IMR-90 (cell line): ENCODE results near the gene SEC11A. TPM values are rescaled to one million over a fixed set of nuclear protein-coding genes. Genes with fewer than 3 reads are reported as not detected.

ENCODE experiments used
- ATAC-seq: fragments of 200-7000 bp; cut with Tn5 transposase; 2 replicates; pipeline ENCODE4 v1.9.1; 2020; ENCODE audit warnings: low read depth, mild to moderate bottlenecking, moderate library complexity
- BruUV-seq: library from RNA; stranded (reverse); fragments of 400-500 nt; replicated peaks from 2 replicates; lab custom pipeline; 2021; lab: Mats Ljungman, UMichigan
- CTCF ChIA-PET: fragments of 300-600 bp; formaldehyde crosslinking; extraction: SDS; loops from one replicate; lab custom pipeline; 2021; ENCODE audit warnings: antibody characterized with exemption; lab: Yijun Ruan, JAX
- POLR2A ChIA-PET: fragments of 300-600 bp; sonication (Branson Sonifier 250); formaldehyde crosslinking; loops from one replicate; lab custom pipeline; 2022; ENCODE audit warnings: antibody characterized with exemption; ENCODE audit not compliant: unreplicated experiment; lab: Charles Lee
- DNase-seq: peaks from one replicate; pipeline ENCODE4 v3.0.0; 2013
- H2AFZ ChIP-seq: replicated peaks from 2 replicates; pipeline ENCODE3; 2013; ENCODE audit warnings: low read length, mild to moderate bottlenecking; ENCODE audit not compliant: poor library complexity
- H2AK5ac ChIP-seq: 2 replicates; pipeline ENCODE4 v1.6.1; 2013; ENCODE audit warnings: low read depth, low read length, inconsistent platforms
- H2AK9ac ChIP-seq: replicated peaks from 2 replicates; pipeline ENCODE3; 2013; ENCODE audit warnings: mild to moderate bottlenecking, low read depth, low read length, moderate library complexity; ENCODE audit not compliant: poor library complexity
- H2BK120ac ChIP-seq: 2 replicates; pipeline ENCODE4 v1.6.1; 2013; ENCODE audit warnings: low read depth, low read length, inconsistent platforms
- H2BK15ac ChIP-seq: 3 replicates; pipeline ENCODE4 v1.6.1; 2013; ENCODE audit warnings: low read depth, low read length, inconsistent platforms
- H2BK20ac ChIP-seq: 2 replicates; pipeline ENCODE4 v1.6.1; 2013; ENCODE audit warnings: low read depth, mild to moderate bottlenecking, inconsistent platforms, low read length, moderate library complexity
- H2BK5ac ChIP-seq: 2 replicates; pipeline ENCODE4 v1.6.1; 2013; ENCODE audit warnings: mild to moderate bottlenecking, low read depth, low read length, inconsistent platforms; ENCODE audit not compliant: poor library complexity, severe bottlenecking
- H3K14ac ChIP-seq: replicated peaks from 2 replicates; pipeline ENCODE4 v1.6.1; 2013; ENCODE audit warnings: low read depth, low read length, inconsistent platforms
- H3K18ac ChIP-seq: 2 replicates; pipeline ENCODE4 v1.6.1; 2013; ENCODE audit warnings: low read depth, low read length, control low read depth
- H3K23ac ChIP-seq: 2 replicates; pipeline ENCODE4 v1.6.1; 2013; ENCODE audit warnings: low read depth, low read length, inconsistent platforms
- H3K27ac ChIP-seq: 2 replicates; pipeline ENCODE4 v1.5.1; 2013; ENCODE audit warnings: mild to moderate bottlenecking, control low read depth, low read length; ENCODE audit not compliant: insufficient read depth
- H3K27me3 ChIP-seq: 2 replicates; pipeline ENCODE4 v1.6.1; 2013; ENCODE audit warnings: low read length; ENCODE audit not compliant: control insufficient read depth, insufficient read depth
- H3K36me3 ChIP-seq: 2 replicates; pipeline ENCODE4 v1.6.1; 2013; ENCODE audit warnings: low read length, mixed read lengths; ENCODE audit not compliant: control insufficient read depth, insufficient read depth
- H3K4ac ChIP-seq: 2 replicates; pipeline ENCODE4 v1.6.1; 2013; ENCODE audit warnings: low read depth, low read length, inconsistent platforms
- H3K4me1 ChIP-seq: 2 replicates; pipeline ENCODE4 v1.6.1; 2013; ENCODE audit warnings: low read length, mixed read lengths; ENCODE audit not compliant: control insufficient read depth, insufficient read depth
- H3K4me2 ChIP-seq: 2 replicates; pipeline ENCODE4 v1.6.1; 2013; ENCODE audit warnings: low read depth, mild to moderate bottlenecking, control low read depth, low read length, moderate library complexity
- H3K4me3 ChIP-seq: 2 replicates; pipeline ENCODE4 v1.5.1; 2013; ENCODE audit warnings: low read depth, mild to moderate bottlenecking, control low read depth, low read length, moderate library complexity; ENCODE audit not compliant: insufficient read depth
- H3K56ac ChIP-seq: 2 replicates; pipeline ENCODE4 v1.6.1; 2013; ENCODE audit warnings: low read length, inconsistent platforms; ENCODE audit not compliant: insufficient read depth; ENCODE audit errors: extremely low read depth
- H3K79me1 ChIP-seq, 2 experiments: 2 replicates each; pipeline ENCODE4 v1.6.1; 2013; ENCODE audit warnings: low read length in 2 of 2, inconsistent platforms in 1 of 2, low read depth in 1 of 2
- H3K9ac ChIP-seq: 2 replicates; pipeline ENCODE4 v1.6.1; 2013; ENCODE audit warnings: low read depth, low read length, control low read depth
- H3K9me1 ChIP-seq: 2 replicates; pipeline ENCODE4 v1.6.1; 2013; ENCODE audit warnings: low read length, inconsistent platforms; ENCODE audit not compliant: insufficient read depth
- H3K9me3 ChIP-seq: 2 replicates; pipeline ENCODE4 v1.6.1; 2013; ENCODE audit warnings: low read length; ENCODE audit not compliant: control insufficient read depth, insufficient read depth
- H4K20me1 ChIP-seq: 2 replicates; pipeline ENCODE4 v1.6.1; 2013; ENCODE audit warnings: low read length, inconsistent platforms; ENCODE audit not compliant: insufficient read depth
- H4K5ac ChIP-seq: 2 replicates; pipeline ENCODE4 v1.6.1; 2013; ENCODE audit warnings: mild to moderate bottlenecking, low read depth, low read length, control low read depth
- H4K8ac ChIP-seq, 2 experiments: 2 replicates each; pipeline ENCODE4 v1.6.1; 2013; ENCODE audit warnings: low read depth in 2 of 2, low read length in 2 of 2, control low read depth in 1 of 2, inconsistent platforms in 1 of 2
- H4K91ac ChIP-seq: 2 replicates; pipeline ENCODE4 v1.6.1; 2013; ENCODE audit warnings: low read depth, low read length, inconsistent platforms; ENCODE audit not compliant: insufficient read depth
- CHD1 ChIP-seq: IDR thresholded peaks from 2 replicates; pipeline ENCODE4 v1.6.1; 2012; ENCODE audit warnings: low read depth, low read length, improper control_type of control experiment
- ELK1 ChIP-seq: fragments of 150-350 bp; IDR thresholded peaks from 2 replicates; pipeline ENCODE4 v1.6.1; 2016; ENCODE audit warnings: low read depth, mild to moderate bottlenecking, low read length, moderate library complexity, borderline replicate concordance
- FOS ChIP-seq: fragments of 150-350 bp; IDR thresholded peaks from 2 replicates; pipeline ENCODE4 v1.6.1; 2016; ENCODE audit warnings: low read depth, low read length
- MAFK ChIP-seq: IDR thresholded peaks from 2 replicates; pipeline ENCODE4 v1.6.1; 2012; ENCODE audit warnings: low read depth, low read length, improper control_type of control experiment
- MAZ ChIP-seq: IDR thresholded peaks from 2 replicates; pipeline ENCODE4 v1.6.1; 2012; ENCODE audit warnings: low read depth, mild to moderate bottlenecking, low read length, improper control_type of control experiment, moderate library complexity, borderline replicate concordance
- POLR2A ChIP-seq: IDR thresholded peaks from 2 replicates; pipeline ENCODE4 v1.6.1; 2012; ENCODE audit warnings: mild to moderate bottlenecking, low read depth, low read length
- RAD21 ChIP-seq: IDR thresholded peaks from 2 replicates; pipeline ENCODE4 v1.6.1; 2012; ENCODE audit warnings: low read length, improper control_type of control experiment
- SMC3 ChIP-seq: fragments of 150-350 bp; IDR thresholded peaks from 2 replicates; pipeline ENCODE4 v1.6.1; 2016; ENCODE audit warnings: low read depth, mild to moderate bottlenecking, antibody characterized with exemption, low read length, moderate library complexity
- WGBS, 2 experiments: methylation state at CpG; one replicate each; pipeline versions ENCODE4 v1.1.5 to v1.1.7; 2013; ENCODE audit warnings: missing lambda C conversion rate in 2 of 2; ENCODE audit not compliant: insufficient read length in 1 of 2; ENCODE audit errors: extremely low coverage in 2 of 2; 5-methylcytosine and 5-hydroxymethylcytosine counted together
- dilution Hi-C: fragments of 300-500 bp; cut with HindIII; formaldehyde crosslinking; loops from one replicate; pipeline ENCODE4 v1.14.3; 2018; ENCODE audit warnings: low sequenced_read_pairs; ENCODE audit not compliant: unreplicated experiment
- in situ Hi-C: fragments of 300-500 bp; cut with MboI; formaldehyde crosslinking; loops from 3 replicates; pipeline ENCODE4 v1.14.3; 2019; ENCODE audit warnings: low sequenced_read_pairs, inconsistent platforms, mixed read lengths
- intact Hi-C: fragments of 100-400 bp; cut with micrococcal nuclease; formaldehyde crosslinking; loops from 2 replicates; pipeline ENCODE4 v1.10.0; 2022
- polyA plus RNA-seq, 3 experiments: library from polyadenylated mRNA; depleted of rRNA; stranded (reverse); fragments of >200 nt; gene quantifications; 2 replicates each; pipeline ENCODE4 v1.2.3, GENCODE V29; 2012; ENCODE audit warnings: low replicate concordance in 1 of 3
- total RNA-seq: library from RNA; depleted of rRNA; stranded (reverse); fragments of >200 nt; gene quantifications from 2 replicates; pipeline ENCODE4 v1.2.3, GENCODE V29; 2012
- TF ChIP-seq, protein P1 (sequence below): conservative IDR thresholded peaks from 2 replicates; pipeline ENCODE4 v1.5.1; 2012; ENCODE audit warnings: mild to moderate bottlenecking, low read depth, low read length, improper control_type of control experiment
- TF ChIP-seq, protein P2 (sequence below): fragments of 150-350 bp; IDR thresholded peaks from 2 replicates; pipeline ENCODE4 v1.6.1; 2017; ENCODE audit warnings: mild to moderate bottlenecking, antibody characterized with exemption, low read length, low read depth

The SEC11A gene
- total and polyA plus RNA-seq, 2 of the 4 experiments (the other 2 are of a cell fraction): 62.4 to 108 TPM

DNA sequence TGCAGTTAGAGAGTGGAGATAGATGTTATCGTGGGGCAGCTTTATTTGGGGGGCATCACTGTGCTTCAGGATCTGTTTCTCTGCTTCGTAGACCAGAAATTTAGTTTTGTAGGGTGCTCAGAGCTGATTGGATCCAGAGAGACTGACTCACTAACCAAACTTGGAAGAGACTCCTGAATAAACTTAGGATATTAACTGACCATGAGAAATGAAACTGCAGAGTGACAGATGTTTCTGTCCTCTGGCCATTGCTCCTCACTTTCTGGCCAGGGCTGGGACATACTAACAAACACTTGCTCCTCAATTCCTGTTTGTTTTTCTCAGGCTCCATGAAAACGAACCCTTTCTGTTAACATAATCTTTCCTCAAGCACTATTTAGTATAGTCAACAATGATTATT lies 36.8 kb upstream of the SEC11A start:
- Histone ChIP-seq H3K18ac (no peak overlapping the region), H2BK15ac (no peak overlapping the region), H2BK120ac (no peak overlapping the region), H3K27me3 (no peaks in the 10 kb centered on the region), H4K20me1 (peaks cover 82% of the 10 kb centered on the region), H3K36me3 (peaks cover 2% of the 10 kb centered on the region), H3K9me1 (peaks cover 28% of the 10 kb centered on the region), H2BK5ac (peak overlapping the region; percentile 38), H2AFZ (no peak overlapping the region), H2AK9ac (peak overlapping the region; percentile 22), H2AK5ac (0 out of 2 replicates have a peak overlapping the region, but pooled peaks have one; percentile 15), H4K91ac (no peak overlapping the region), H2BK20ac (no peak overlapping the region), H4K5ac (peak overlapping the region; percentile 11; the same call in 1 of the 2 replicates), H3K9me3 (no peaks in the 10 kb centered on the region), H3K23ac (peak overlapping the region; percentile 83), H3K27ac (peak overlapping the region; percentile 4; the same call in 1 of the 2 replicates), H3K9ac (no peak overlapping the region), H4K8ac (0 out of 4 replicates have a peak overlapping the region, but pooled peaks of 1 of the 2 experiments have one; percentile 9), H3K4me2 (peak overlapping the region; percentile 92), H3K4me1 (peaks cover 12% of the 10 kb centered on the region), H3K14ac (peak overlapping the region; percentile 51), H3K56ac (no peak overlapping the region), H3K79me1 (peaks cover 20 to 76% of the 10 kb centered on the region in 2 experiments), H3K4ac (peak overlapping the region; percentile 42; the same call in 1 of the 2 replicates), H3K4me3 (no peak overlapping the region)
- in situ Hi-C loops: no loop called here
- TF ChIP-seq SMC3 (no peak), ELK1 (no peak), MAFK (no peak), RAD21 (no peak), POLR2A (no peak), CHD1 (no peak), MAZ (no peak), FOS (no peak)
- TF ChIP-seq, protein P1, sequence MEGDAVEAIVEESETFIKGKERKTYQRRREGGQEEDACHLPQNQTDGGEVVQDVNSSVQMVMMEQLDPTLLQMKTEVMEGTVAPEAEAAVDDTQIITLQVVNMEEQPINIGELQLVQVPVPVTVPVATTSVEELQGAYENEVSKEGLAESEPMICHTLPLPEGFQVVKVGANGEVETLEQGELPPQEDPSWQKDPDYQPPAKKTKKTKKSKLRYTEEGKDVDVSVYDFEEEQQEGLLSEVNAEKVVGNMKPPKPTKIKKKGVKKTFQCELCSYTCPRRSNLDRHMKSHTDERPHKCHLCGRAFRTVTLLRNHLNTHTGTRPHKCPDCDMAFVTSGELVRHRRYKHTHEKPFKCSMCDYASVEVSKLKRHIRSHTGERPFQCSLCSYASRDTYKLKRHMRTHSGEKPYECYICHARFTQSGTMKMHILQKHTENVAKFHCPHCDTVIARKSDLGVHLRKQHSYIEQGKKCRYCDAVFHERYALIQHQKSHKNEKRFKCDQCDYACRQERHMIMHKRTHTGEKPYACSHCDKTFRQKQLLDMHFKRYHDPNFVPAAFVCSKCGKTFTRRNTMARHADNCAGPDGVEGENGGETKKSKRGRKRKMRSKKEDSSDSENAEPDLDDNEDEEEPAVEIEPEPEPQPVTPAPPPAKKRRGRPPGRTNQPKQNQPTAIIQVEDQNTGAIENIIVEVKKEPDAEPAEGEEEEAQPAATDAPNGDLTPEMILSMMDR: no peak
- TF ChIP-seq, protein P2, sequence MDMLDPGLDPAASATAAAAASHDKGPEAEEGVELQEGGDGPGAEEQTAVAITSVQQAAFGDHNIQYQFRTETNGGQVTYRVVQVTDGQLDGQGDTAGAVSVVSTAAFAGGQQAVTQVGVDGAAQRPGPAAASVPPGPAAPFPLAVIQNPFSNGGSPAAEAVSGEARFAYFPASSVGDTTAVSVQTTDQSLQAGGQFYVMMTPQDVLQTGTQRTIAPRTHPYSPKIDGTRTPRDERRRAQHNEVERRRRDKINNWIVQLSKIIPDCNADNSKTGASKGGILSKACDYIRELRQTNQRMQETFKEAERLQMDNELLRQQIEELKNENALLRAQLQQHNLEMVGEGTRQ: no peak
- no CpG with 5 or more reads among the region's 3 CpGs for WGBS, 2 experiments
- intact Hi-C loops: no loop called here
- peak; percentile 9; the same call in 1 of the 2 replicates for ATAC-seq
- ChIA-PET POLR2A (interaction anchor here (0.6 to 0.7 kb wide), 2 partner anchors 21 to 110 kb away, joined by 3 to 5 read pairs; no protein-coding TSS in a partner anchor), CTCF (no interaction called here)
- dilution Hi-C loops: no loop called here
- no TSS peak for BruUV-seq
- peak; percentile 50 for DNase-seq
